ENCODE results near the gene FKBP2. TPM values are rescaled to one million over a fixed set of nuclear protein-coding genes. Genes with fewer than 3 reads are reported as not detected.

FKBP2 gene
- total RNA-seq, 1 experiment from 2014 or later = 27.8 TPM

- in situ Hi-C loops (cut with HindIII; ENCODE audit: low sequenced_read_pairs) = no loop called here
- no peak for DNase-seq (ENCODE audit: low spot score)
Observed at GRCh38 chr11:64291262-64291751, 50.4 kb downstream of the FKBP2 start, which contains the start of gene KCNK4. Gene KCNK4, plus strand, starts transcription at chr11:64291302. Its CDS starts 1,717 bp downstream, at chr11:64293019.

- in situ Hi-C loops (cut with HindIII; ENCODE audit: low sequenced_read_pairs) = no loop called here
- no peak for DNase-seq (ENCODE audit: low spot score)
Observed at GRCh38 chr11:64291752-64292459, 51.0 kb downstream of the FKBP2 start.

GRCh38 chr11:64292460-64293254 lies 51.8 kb downstream of the FKBP2 start:
- DNase-seq (ENCODE audit: low spot score) = no peak
- in situ Hi-C loops (cut with HindIII; ENCODE audit: low sequenced_read_pairs) = no loop called here

Other genes starting within 250 kb of the FKBP2 start
- not detected in 2 replicates for gene FLRT1, start 205.2 kb upstream of the FKBP2 start, total RNA-seq (2014; rRNA removed; shearing (Covaris generic))
- 85.0 and 93.2 TPM in 2 replicates for gene MACROD1, start 75.0 kb upstream of the FKBP2 start, total RNA-seq (2014; rRNA removed; shearing (Covaris generic))
- 241 and 363 TPM in 2 replicates for gene STIP1, start 54.9 kb upstream of the FKBP2 start, total RNA-seq (2014; rRNA removed; shearing (Covaris generic))
- gene FERMT3, start 34.4 kb upstream of the FKBP2 start, total RNA-seq (2014; rRNA removed; shearing (Covaris generic)) = 5.9 TPM in 1 of 2 replicates, not detected in the other
- gene TRPT1, start 14.9 kb upstream of the FKBP2 start, total RNA-seq (2014; rRNA removed; shearing (Covaris generic)) = 28.9 and 46.2 TPM in 2 replicates
- gene NUDT22, start 14.8 kb upstream of the FKBP2 start, total RNA-seq (2014; rRNA removed; shearing (Covaris generic)) = 33.3 and 34.2 TPM in 2 replicates
- 10.3 and 24.1 TPM in 2 replicates for gene DNAJC4, start 10.5 kb upstream of the FKBP2 start, total RNA-seq (2014; rRNA removed; shearing (Covaris generic))
- gene VEGFB, start 6.5 kb upstream of the FKBP2 start, total RNA-seq (2014; rRNA removed; shearing (Covaris generic)) = 14.6 and 27.0 TPM in 2 replicates
- 293 and 394 TPM in 2 replicates for gene PPP1R14B, start 5.8 kb downstream of the FKBP2 start, total RNA-seq (2014; rRNA removed; shearing (Covaris generic))
- gene PLCB3, start 10.4 kb downstream of the FKBP2 start, total RNA-seq (2014; rRNA removed; shearing (Covaris generic)) = 59.3 and 62.7 TPM in 2 replicates
- gene BAD, start 43.6 kb downstream of the FKBP2 start, total RNA-seq (2014; rRNA removed; shearing (Covaris generic)) = 146 and 183 TPM in 2 replicates
- 17.8 and 25.9 TPM in 2 replicates for gene GPR137, start 44.8 kb downstream of the FKBP2 start, total RNA-seq (2014; rRNA removed; shearing (Covaris generic))
- 0.14 TPM in 1 of 2 replicates, not detected in the other for gene KCNK4, start 50.2 kb downstream of the FKBP2 start, total RNA-seq (2014; rRNA removed; shearing (Covaris generic))
- gene CATSPERZ, start 59.3 kb downstream of the FKBP2 start, total RNA-seq (2014; rRNA removed; shearing (Covaris generic)) = not detected in 2 replicates
- gene ESRRA, start 64.4 kb downstream of the FKBP2 start, total RNA-seq (2014; rRNA removed; shearing (Covaris generic)) = 42.0 and 75.5 TPM in 2 replicates
- gene TRMT112, start 76.5 kb downstream of the FKBP2 start, total RNA-seq (2014; rRNA removed; shearing (Covaris generic)) = 313 and 472 TPM in 2 replicates
- 341 and 414 TPM in 2 replicates for gene PRDX5, start 77.0 kb downstream of the FKBP2 start, total RNA-seq (2014; rRNA removed; shearing (Covaris generic))
- 15.1 and 26.6 TPM in 2 replicates for gene CCDC88B, start 99.1 kb downstream of the FKBP2 start, total RNA-seq (2014; rRNA removed; shearing (Covaris generic))
- 113 and 126 TPM in 2 replicates for gene RPS6KA4, start 118.1 kb downstream of the FKBP2 start, total RNA-seq (2014; rRNA removed; shearing (Covaris generic))

Measured in G401 (cell line).